Left lung (tissue), 10 donors: ENCODE measurements around the gene UST. TPM values are rescaled to one million over a fixed set of nuclear protein-coding genes. Genes with fewer than 3 reads are reported as not detected.

Experiments
- ATAC-seq: fragments of 200-7000 bp; cut with Tn5 transposase; one replicate; pipeline ENCODE4 v1.9.1; 2020; ENCODE audit warnings: moderate library complexity
- DNase-seq, 4 donors: peaks; one replicate each; pipeline ENCODE4 v3.0.0-alpha.2; 2013 to 2020
- H3K27ac ChIP-seq, 2 donors: fragments of 200-600 bp; sonication (generic) in 1 of 2; one replicate each; pipeline versions ENCODE4 v1.5.0 to v1.8.0; 2020 to 2021
- H3K27me3 ChIP-seq, 2 donors: fragments of 200-600 bp; sonication (generic) in 1 of 2; one replicate each; pipeline versions ENCODE4 v1.5.0 to v1.8.0; 2020 to 2021
- H3K36me3 ChIP-seq, 2 donors: fragments of 200-600 bp; sonication (generic) in 1 of 2; one replicate each; pipeline versions ENCODE4 v1.5.0 to v1.8.0; 2020 to 2021
- H3K4me1 ChIP-seq, 2 donors: fragments of 200-600 bp; one replicate each; pipeline ENCODE4 v1.8.0; 2021
- H3K4me3 ChIP-seq, 2 donors: fragments of 200-600 bp; sonication (generic) in 1 of 2; one replicate each; pipeline versions ENCODE4 v1.5.0 to v1.8.0; 2020 to 2021; ENCODE audit warnings: mild to moderate bottlenecking in 1 of 2
- H3K9me3 ChIP-seq, 2 donors: fragments of 200-600 bp; sonication (generic) in 1 of 2; one replicate each; pipeline versions ENCODE4 v1.5.0 to v1.8.0; 2020 to 2021
- CTCF ChIP-seq, 2 donors: fragments of 200-600 bp; sonication (generic) in 1 of 2; IDR thresholded peaks; one replicate each; pipeline versions ENCODE4 v1.5.0 to v1.8.0; 2021; ENCODE audit warnings: antibody characterized with exemption in 2 of 2
- intact Hi-C, 2 donors: fragments of 100-400 bp; cut with DNase I; formaldehyde crosslinking; loops; one replicate each; pipeline versions ENCODE4 v1.11.2 to v1.14.2; 2022
- polyA plus RNA-seq, 6 donors: library from polyadenylated mRNA; unstranded; fragments of 120-200 nt; gene quantifications; one replicate each; pipeline ENCODE4 v1.2.1, GENCODE V29; 2013; ENCODE audit not compliant: insufficient read length in 6 of 6
- total RNA-seq, 2 donors: library from RNA; stranded (reverse); fragmentation: NEBNext Ultra II Directional; extraction: Animal tissue kit (Norgen Biotek cat#: 25700); gene quantifications; one replicate each; pipeline ENCODE4 v1.2.1, GENCODE V29; 2021
- donor health status: DM: no; HTN: yes; CAD: no.
- donor health status: DM: no; HTN: no; CAD: no.

Gene UST
- total and polyA plus RNA-seq, 8 donors = 7.4 to 17.0 (median 9.5) TPM

DNA sequence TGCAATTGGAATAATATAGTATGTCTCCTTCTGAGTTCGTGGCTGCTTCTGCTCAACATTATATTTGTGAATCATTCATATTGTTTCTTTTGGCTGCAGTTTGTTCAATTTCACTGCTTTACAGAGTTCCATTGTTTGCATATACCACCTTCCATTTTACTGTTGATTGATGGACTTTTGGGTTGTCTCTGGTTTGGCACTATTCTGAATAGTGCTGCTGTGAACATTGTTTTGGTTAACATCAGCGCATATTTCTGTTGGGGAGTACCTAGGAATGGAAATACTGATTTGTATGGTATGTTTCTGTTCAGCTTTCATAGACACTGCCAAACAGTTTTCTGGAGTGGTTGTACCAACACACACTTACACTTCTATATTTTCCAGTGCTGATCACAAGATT is 46.9 kb downstream of the UST start:
- no peaks in the 10 kb centered on the region for H3K36me3 ChIP-seq

DNA sequence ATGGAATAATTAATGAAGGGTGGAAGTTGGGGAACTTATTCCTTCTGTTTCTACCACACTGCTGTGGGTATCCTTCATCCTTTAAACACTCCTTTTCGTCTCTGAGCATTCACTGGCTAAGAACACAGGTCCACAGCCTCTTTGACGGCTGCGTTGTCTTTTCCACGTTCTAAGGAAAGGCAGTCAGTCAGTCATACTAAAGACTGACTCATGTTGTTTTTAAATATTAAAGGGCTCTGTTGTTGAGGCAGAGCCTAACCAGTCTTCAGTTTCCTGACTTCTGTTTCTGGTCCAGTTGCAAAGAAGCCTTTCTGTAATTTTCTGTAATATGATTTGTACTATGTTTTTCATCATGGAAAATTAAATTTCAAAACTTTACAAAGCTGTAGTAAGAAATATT is 48.0 kb downstream of the UST start:
- no peak for ATAC-seq
- peaks cover 0 to 5% of the 10 kb centered on the region in 2 donors for H3K9me3 ChIP-seq
- no peak overlapping the region for H3K27ac ChIP-seq
- H3K4me3 ChIP-seq = no peak overlapping the region
- H3K27me3 ChIP-seq = no peaks in the 10 kb centered on the region
- H3K4me1 ChIP-seq = no peaks in the 10 kb centered on the region
- no peak for TF ChIP-seq CTCF (IDR thresholded peaks at IDR 0.05)
- no peak for DNase-seq
- H3K36me3 ChIP-seq = no peaks in the 10 kb centered on the region
- intact Hi-C loops = no loop called here

More for the DNA sequence above, 46.9 kb downstream of the UST start:
- Histone ChIP-seq H3K27ac (no peak overlapping the region), H3K9me3 (peaks cover 0 to 5% of the 10 kb centered on the region in 2 donors), H3K27me3 (no peaks in the 10 kb centered on the region), H3K4me3 (no peak overlapping the region), H3K4me1 (no peaks in the 10 kb centered on the region)
- DNase-seq (no peak), ATAC-seq (no peak)
- TF ChIP-seq CTCF (IDR thresholded peaks at IDR 0.05) = no peak
- intact Hi-C loops = no loop called here

DNA sequence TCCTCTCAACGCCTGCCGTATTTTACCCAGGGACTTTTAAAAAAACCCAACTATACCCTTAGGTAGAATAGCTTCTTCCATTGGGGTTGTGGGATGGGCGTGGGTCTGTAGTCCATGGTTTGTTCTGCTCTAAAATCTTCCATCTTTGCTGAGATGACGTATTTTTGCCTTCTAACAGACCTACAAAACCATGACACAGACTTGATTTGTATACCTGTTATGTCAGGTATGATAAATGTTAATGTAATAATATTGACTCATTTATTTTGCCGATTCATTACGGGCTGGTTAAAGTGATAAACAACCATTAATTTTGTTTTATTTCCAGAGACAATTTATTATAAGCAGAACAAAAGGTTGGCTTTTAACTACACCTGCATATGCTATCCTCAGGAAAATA is 48.7 kb downstream of the UST start:
- ATAC-seq (no peak), DNase-seq (no peak)
- Histone ChIP-seq H3K27ac (no peak overlapping the region), H3K27me3 (no peaks in the 10 kb centered on the region), H3K9me3 (peaks cover 0 to 5% of the 10 kb centered on the region in 2 donors), H3K4me3 (no peak overlapping the region), H3K4me1 (no peaks in the 10 kb centered on the region), H3K36me3 (no peaks in the 10 kb centered on the region)
- TF ChIP-seq CTCF (IDR thresholded peaks at IDR 0.05) = no peak
- intact Hi-C loops = no loop called here

GRCh38 chr6:148799647-148800046 is 52.8 kb downstream of the UST start:
- no peak for ATAC-seq
- no peak for DNase-seq
- intact Hi-C loops = no loop called here

GRCh38 chr6:148800536-148800935 is 53.7 kb downstream of the UST start:
- Histone ChIP-seq H3K36me3 (no peaks in the 10 kb centered on the region), H3K9me3 (no peaks in the 10 kb centered on the region), H3K27me3 (no peaks in the 10 kb centered on the region), H3K4me3 (no peak overlapping the region), H3K27ac (no peak overlapping the region), H3K4me1 (no peaks in the 10 kb centered on the region)
- no peak for TF ChIP-seq CTCF (IDR thresholded peaks at IDR 0.05)
- ATAC-seq (no peak), DNase-seq (no peak)
- intact Hi-C loops = no loop called here

More at GRCh38 chr6:148799647-148800046, 52.8 kb downstream of the UST start:
- Histone ChIP-seq H3K27me3 (no peaks in the 10 kb centered on the region), H3K4me1 (no peaks in the 10 kb centered on the region), H3K4me3 (no peak overlapping the region), H3K9me3 (no peaks in the 10 kb centered on the region), H3K27ac (no peak overlapping the region), H3K36me3 (no peaks in the 10 kb centered on the region)
- no peak for TF ChIP-seq CTCF (IDR thresholded peaks at IDR 0.05)
